ENCODE results near the gene IMMT.

Gene IMMT

DNA sequence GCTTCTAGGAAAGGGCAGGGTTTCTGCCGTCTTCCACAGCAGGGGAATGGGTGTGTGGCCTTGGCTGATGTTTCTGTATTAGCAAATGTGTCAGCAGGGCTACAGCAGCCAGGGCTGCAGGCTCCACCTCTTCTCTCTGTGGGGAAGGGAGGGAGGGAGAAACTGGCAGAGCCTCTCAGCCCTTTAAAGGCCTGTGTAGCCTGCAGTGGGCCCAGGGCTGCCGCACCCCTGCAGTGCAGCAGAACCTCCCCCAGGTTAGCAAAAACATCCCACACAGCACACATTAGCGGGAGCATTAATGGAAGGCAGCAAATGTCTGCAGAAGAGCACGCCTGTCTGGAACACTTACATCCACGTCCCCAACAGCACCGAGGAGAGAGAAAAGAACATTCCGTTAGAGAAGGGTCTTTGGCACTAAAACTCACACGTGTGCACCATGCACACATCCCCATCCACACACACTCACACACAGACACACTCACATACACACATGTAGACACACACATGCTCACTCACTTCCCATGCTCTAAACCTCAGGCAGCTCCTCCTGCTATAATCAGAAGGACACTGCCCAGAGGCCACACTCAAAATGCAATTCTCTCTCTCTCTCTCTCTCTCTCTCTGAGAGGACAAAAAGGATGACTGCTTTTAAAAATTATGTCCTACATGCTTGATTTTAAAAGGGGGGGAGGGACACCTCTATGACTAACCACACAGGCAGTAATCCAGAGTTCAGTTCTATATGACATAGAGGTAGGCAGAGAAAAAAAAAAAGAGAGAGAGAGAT is 28.1 kb upstream of the IMMT start:
- ChIA-PET CTCF (interaction anchor here (0.6 to 6.4 kb wide), 6 partner anchors 7 to 219 kb away, joined by 3 to 50 read pairs (median 4); partner anchors contain the start of gene KDM3A), POLR2A (no interaction called here)
- TF ChIP-seq, protein P1, sequence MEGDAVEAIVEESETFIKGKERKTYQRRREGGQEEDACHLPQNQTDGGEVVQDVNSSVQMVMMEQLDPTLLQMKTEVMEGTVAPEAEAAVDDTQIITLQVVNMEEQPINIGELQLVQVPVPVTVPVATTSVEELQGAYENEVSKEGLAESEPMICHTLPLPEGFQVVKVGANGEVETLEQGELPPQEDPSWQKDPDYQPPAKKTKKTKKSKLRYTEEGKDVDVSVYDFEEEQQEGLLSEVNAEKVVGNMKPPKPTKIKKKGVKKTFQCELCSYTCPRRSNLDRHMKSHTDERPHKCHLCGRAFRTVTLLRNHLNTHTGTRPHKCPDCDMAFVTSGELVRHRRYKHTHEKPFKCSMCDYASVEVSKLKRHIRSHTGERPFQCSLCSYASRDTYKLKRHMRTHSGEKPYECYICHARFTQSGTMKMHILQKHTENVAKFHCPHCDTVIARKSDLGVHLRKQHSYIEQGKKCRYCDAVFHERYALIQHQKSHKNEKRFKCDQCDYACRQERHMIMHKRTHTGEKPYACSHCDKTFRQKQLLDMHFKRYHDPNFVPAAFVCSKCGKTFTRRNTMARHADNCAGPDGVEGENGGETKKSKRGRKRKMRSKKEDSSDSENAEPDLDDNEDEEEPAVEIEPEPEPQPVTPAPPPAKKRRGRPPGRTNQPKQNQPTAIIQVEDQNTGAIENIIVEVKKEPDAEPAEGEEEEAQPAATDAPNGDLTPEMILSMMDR (IDR thresholded peaks at IDR 0.05; ENCODE audit: control extremely low read depth, extremely low read depth, low read depth, missing control alignments): no peak
- no peak for DNase-seq (ENCODE audit: extremely low spot score)

DNA sequence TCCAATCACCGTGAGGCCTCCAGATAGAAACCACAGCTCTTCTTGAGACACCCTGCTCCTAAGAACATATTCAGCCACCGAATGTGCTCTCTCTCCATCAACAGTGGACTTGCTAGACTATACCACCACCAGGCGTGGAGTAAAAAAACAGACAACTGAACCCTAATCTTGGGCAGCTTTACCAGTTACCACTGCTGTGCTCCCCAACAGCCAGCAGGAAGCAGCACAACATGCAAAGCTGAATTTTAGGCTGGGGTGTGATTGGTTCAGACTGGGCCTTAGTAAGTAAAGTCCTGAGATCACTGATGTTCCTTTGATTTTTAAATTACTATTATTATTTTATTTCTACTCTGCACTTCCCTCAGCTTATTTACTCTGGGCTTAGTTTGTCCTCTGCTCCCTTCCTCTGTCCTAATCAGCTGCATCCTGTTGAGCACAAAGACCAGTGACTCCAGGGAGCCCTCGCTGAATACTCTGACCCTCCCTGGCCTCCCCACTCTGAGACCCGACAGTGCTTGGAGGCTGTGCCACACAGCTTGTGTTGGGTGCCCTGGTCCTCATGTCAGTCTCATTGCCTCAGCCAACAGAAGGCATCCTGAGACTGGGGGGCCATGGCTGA is 25.9 kb upstream of the IMMT start:
- ChIA-PET CTCF (interaction anchor here (0.6 to 6.4 kb wide), 56 partner anchors 9 to 533 kb away, joined by 3 to 83 read pairs (median 6); partner anchors contain the start of genes CHMP3, KDM3A and MRPL35), POLR2A (no interaction called here)
- DNase-seq (ENCODE audit: extremely low spot score): peak; percentile 69
- TF ChIP-seq, protein P1 (IDR thresholded peaks at IDR 0.05; ENCODE audit: control extremely low read depth, extremely low read depth, low read depth, missing control alignments): peak; percentile 87

DNA sequence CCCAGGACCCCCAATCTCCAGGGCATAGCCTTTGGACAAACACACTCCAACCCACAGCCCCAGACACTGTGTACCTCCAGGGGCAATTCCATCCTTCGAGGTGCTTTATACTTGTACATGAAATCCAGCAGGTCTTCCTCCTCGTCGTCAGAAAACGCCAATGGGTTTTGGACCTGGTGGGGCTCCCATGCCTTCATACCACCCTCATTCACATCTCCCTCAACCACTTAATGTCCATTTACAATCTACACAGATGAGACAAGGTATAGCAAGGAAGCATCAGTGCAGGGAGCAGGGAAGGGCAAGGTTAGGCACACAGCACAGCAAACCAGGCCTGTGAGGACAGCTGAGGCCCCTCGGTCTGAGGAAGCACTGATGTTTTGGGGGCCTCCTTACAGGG is 24.6 kb upstream of the IMMT start:
- no peak for DNase-seq (ENCODE audit: extremely low spot score)
- TF ChIP-seq, protein P1 (IDR thresholded peaks at IDR 0.05; ENCODE audit: control extremely low read depth, extremely low read depth, low read depth, missing control alignments): no peak
- CTCF ChIA-PET: interaction anchor here (1.1 to 6.4 kb wide), 20 partner anchors 10 to 253 kb away, joined by 3 to 83 read pairs (median 11); partner anchors contain the start of gene MRPL35
- POLR2A ChIA-PET: no interaction called here

DNA sequence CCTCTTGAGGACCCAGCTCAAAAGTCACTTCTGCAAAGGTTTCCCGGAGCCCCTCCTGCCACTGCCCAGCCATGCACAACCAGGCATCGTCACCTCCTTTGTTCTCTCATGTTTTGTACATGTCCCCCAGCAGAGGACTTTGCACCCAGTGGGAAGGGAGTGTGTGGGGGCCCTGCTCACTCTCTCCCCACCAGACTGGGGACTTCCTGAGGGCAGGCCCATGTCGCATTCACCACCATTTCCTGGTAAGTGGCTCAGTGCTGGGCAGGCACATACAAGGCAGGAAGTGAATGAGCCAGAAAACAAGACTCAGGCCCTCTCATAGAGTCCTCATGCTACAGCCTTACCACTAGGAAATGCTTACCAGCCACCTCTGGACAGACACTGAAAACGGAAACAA is 22.9 kb upstream of the IMMT start:
- POLR2A ChIA-PET: no interaction called here
- TF ChIP-seq, protein P1 (IDR thresholded peaks at IDR 0.05; ENCODE audit: control extremely low read depth, extremely low read depth, low read depth, missing control alignments): no peak
- CTCF ChIA-PET: no interaction called here
- no peak for DNase-seq (ENCODE audit: extremely low spot score)

DNA sequence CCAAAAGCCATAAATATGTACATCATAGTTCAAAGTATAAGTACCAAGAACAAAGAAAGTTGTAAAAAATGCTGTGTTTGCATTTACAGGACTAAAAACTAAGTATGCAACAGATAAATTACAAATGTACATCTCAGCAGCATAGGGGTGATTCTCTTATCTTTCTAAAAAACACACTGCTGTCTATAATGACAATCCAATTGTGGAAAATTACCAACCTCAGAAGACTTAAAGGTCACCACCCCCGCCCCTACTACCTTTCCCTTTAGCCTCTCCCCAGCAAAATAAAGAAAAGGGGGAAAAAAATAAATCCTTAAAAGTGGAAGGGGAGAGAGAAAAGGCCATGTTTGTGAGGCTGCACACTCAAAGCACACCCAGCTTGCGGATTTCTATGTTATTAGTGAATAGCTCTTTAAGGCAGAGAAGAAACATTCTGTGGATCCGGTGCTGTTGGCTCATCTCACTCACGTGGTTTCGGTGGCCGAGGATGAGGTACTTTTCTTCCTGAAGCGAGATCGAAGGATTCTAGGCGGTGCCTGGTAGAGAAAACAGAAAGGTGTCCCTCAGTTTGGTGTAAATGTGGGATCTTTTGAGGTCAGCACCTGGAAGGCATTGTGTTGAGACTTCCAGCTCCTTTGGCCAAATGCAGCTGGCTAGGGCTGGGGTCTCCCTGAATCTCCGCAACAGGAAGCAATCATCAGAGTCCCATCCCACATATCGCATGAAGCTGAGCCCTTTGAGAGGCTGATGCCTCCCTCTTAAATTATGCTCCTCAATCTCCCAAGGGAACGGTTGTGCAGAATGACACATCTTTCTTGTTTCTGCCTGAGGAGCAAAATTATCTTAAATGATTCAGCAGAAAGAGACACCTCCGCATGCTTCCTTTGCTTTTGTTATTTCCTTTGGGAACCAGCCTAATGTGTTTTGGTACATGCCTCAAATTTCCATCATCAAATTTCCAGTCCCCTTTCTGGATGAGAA is 21.6 kb upstream of the IMMT start:
- no peak for DNase-seq (ENCODE audit: extremely low spot score)
- TF ChIP-seq, protein P1 (IDR thresholded peaks at IDR 0.05; ENCODE audit: control extremely low read depth, extremely low read depth, low read depth, missing control alignments): no peak
- CTCF ChIA-PET: interaction anchor here (0.9 to 2.6 kb wide), 7 partner anchors 11 to 151 kb away, joined by 3 to 8 read pairs (median 3); no protein-coding TSS in a partner anchor
- POLR2A ChIA-PET: no interaction called here

DNA sequence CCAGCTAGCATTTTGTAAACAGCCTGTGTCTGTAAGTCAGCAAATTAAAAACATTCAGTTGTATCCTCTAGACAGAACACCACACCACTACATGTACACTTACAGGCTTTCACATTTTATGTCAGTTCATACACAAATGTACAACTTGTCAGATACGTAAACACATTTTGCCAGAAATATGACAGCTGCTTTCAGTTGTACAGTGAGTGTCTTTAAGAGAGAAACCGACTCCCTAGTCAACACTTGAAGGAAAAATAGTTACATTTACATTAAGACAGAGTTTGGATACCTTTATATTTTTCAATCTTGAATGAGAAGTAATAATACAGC is 19.2 kb upstream of the IMMT start:
- CTCF ChIA-PET: interaction anchor here (0.9 to 2.6 kb wide), 5 partner anchors 9 to 87 kb away, joined by 3 to 9 read pairs (median 4); no protein-coding TSS in a partner anchor
- no peak for DNase-seq (ENCODE audit: extremely low spot score)
- TF ChIP-seq, protein P1 (IDR thresholded peaks at IDR 0.05; ENCODE audit: control extremely low read depth, extremely low read depth, low read depth, missing control alignments): no peak
- POLR2A ChIA-PET: no interaction called here
